ENCODE results near the gene ENDOU.
"Not testable (repeated sequence)": the region's sequence is repeated elsewhere in the genome, so short reads cannot be mapped to it uniquely, and the experiment has no call there.

Gene ENDOU

DNA sequence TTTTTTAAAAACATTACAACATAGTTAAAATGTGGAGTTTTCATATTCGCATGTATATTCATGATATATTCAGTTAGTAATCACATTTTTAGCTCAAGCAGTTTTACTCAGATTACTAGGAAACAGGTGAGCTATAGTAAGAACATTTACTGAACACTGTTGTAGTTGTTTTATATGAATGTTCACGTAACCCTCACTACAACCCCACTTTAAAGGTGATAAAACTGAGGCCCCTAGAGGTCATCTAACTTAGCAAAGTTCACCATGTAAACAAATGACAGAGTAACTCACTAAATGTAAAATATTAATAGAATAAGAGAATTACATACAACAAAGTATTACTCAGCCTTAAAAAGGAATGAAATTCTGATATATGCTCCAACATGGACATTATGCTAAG lies 45.5 kb downstream of the ENDOU start:
- DNase-seq (ENCODE audit: low read depth) = no peak

DNA sequence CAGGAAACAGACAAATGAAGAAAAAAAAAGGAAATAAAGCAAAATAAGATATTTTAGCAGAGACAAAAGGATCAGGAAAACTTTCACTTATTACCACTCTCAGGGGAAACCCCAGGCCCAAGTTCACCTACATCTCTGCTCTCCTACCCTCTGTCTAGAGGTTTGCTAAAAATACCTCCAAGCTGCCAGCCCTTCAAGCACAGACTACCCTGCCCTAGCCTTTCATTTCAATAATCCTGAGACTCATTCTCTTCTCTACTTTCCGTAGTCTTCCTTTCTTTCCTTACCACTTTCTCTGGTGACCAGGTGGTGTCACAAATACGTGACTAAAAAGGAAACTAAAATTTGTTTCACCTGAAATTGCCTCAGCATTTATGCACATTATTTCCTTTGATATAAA lies 53.2 kb downstream of the ENDOU start:
- no peak for DNase-seq (ENCODE audit: low read depth)

DNA sequence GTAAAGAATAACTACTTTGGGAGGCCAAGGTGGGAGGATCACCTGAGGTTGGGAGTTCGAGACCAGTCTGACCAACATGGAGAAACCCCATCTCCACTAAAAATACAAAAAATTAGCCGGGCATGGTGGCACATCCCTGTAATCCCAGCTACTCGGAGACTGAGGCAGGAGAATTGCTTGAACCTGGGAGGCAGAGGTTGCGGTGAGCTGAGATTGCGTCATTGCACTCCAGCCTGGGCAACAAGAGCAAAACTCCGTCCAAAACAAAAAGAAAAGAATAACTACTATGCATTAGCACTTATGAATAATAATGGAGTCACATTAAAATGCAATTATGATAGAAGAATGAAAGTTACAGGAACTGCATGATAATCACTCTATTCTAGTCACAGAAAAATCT lies 57.4 kb downstream of the ENDOU start:
- not testable (repeated sequence) for DNase-seq (ENCODE audit: low read depth)
